Adrenal gland (tissue), 5 donors: ENCODE measurements around the gene TAF11L5.

Experiments
- POLR2A ChIP-seq, 2 donors: fragments of 450-650 bp; IDR thresholded peaks; one replicate each; pipeline ENCODE4 v1.6.1; 2017; ENCODE audit warnings: antibody characterized with exemption in 2 of 2, mild to moderate bottlenecking in 2 of 2, moderate library complexity in 1 of 2
- TF ChIP-seq, protein P1 (sequence below), 6 experiments: fragments of 450-650 bp in 4 of 6; fragments of 200-600 bp in 2 of 6; sonication (generic) in 1 of 6; IDR thresholded peaks; 1 replicate in 5 of 6; 2 replicates in 1 of 6; pipeline versions ENCODE4 v1.5.1 to v1.8.0; 2016 to 2021; ENCODE audit warnings: antibody characterized with exemption in 6 of 6, mild to moderate bottlenecking in 2 of 6, moderate library complexity in 1 of 6
- donor health status: DM: no; HTN: no; CAD: no.

DNA sequence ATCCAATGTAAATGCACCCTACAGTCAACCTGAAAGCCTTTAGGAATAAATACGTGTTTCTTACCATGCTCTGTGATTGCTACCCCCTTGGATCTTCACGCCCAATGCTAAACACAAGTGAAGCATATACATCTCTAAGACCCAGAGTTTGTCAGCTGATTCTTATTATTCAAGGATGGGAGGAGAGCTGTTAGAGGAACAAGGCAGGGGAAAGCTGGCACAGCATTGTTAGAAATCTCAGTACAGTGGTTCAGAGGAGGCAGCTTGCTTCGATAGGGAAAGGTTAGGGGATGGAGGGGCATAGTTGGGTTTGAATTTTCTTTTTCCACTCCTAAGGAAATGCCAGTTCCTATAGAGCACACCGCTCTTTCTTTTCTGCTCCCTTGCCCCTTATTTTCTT is 43.7 kb upstream of the TAF11L5 start:
- TF ChIP-seq, protein P1, sequence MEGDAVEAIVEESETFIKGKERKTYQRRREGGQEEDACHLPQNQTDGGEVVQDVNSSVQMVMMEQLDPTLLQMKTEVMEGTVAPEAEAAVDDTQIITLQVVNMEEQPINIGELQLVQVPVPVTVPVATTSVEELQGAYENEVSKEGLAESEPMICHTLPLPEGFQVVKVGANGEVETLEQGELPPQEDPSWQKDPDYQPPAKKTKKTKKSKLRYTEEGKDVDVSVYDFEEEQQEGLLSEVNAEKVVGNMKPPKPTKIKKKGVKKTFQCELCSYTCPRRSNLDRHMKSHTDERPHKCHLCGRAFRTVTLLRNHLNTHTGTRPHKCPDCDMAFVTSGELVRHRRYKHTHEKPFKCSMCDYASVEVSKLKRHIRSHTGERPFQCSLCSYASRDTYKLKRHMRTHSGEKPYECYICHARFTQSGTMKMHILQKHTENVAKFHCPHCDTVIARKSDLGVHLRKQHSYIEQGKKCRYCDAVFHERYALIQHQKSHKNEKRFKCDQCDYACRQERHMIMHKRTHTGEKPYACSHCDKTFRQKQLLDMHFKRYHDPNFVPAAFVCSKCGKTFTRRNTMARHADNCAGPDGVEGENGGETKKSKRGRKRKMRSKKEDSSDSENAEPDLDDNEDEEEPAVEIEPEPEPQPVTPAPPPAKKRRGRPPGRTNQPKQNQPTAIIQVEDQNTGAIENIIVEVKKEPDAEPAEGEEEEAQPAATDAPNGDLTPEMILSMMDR (IDR thresholded peaks at IDR 0.05): no peak
- no peak for TF ChIP-seq POLR2A (IDR thresholded peaks at IDR 0.05)
